PC-9 (cell line): Measurements from ENCODE around the gene ELK3. TPM values are rescaled to one million over a fixed set of nuclear protein-coding genes. Genes with fewer than 3 reads are reported as not detected.

Experiments used
- BruUV-seq: library from RNA; stranded (reverse); fragments of 400-500 nt; replicated peaks from 2 replicates; lab custom pipeline; 2021; lab: Mats Ljungman, UMichigan
- CTCF ChIA-PET: fragments of 300-600 bp; sonication (Branson Sonifier 250); formaldehyde crosslinking; loops from one replicate; lab custom pipeline; 2022; ENCODE audit warnings: antibody characterized with exemption; lab: Charles Lee
- POLR2A ChIA-PET: fragments of 300-600 bp; sonication (Branson Sonifier 250); formaldehyde crosslinking; loops from one replicate; lab custom pipeline; 2022; ENCODE audit warnings: antibody characterized with exemption; ENCODE audit not compliant: unreplicated experiment; lab: Charles Lee
- DNase-seq, 2 experiments: peaks; one replicate each; pipeline versions ENCODE4 v3.0.0 to v3.0.0-alpha.2; 2015 to 2022; ENCODE audit warnings: mixed read lengths in 1 of 2
- H2AFZ ChIP-seq: fragments of 200-600 bp; sonication (generic); 2 replicates; pipeline ENCODE4 v1.8.1; 2017; ENCODE audit warnings: antibody characterized with exemption
- H3F3A ChIP-seq: fragments of 200-600 bp; sonication (generic); 2 replicates; pipeline ENCODE4 v1.8.1; 2017; ENCODE audit warnings: antibody characterized with exemption, mild to moderate bottlenecking, low read depth; ENCODE audit not compliant: insufficient read depth
- H3K27ac ChIP-seq: fragments of 200-600 bp; sonication (generic); 2 replicates; pipeline ENCODE4 v1.6.1; 2016; ENCODE audit warnings: mixed run types
- H3K27me3 ChIP-seq: fragments of 200-600 bp; sonication (generic); 2 replicates; pipeline ENCODE4 v1.6.1; 2016; ENCODE audit warnings: low read depth, mixed run types; ENCODE audit not compliant: insufficient read depth
- H3K36me3 ChIP-seq: fragments of 200-600 bp; sonication (generic); 2 replicates; pipeline ENCODE4 v1.6.1; 2016; ENCODE audit warnings: low read depth, mixed run types
- H3K4me1 ChIP-seq: fragments of 200-600 bp; sonication (generic); replicated peaks from 2 replicates; pipeline ENCODE4 v1.6.1; 2016; ENCODE audit warnings: mixed run types; ENCODE audit not compliant: insufficient read depth
- H3K4me2 ChIP-seq: fragments of 200-600 bp; sonication (generic); 2 replicates; pipeline ENCODE4 v1.6.1; 2017; ENCODE audit warnings: mixed run types
- H3K4me3 ChIP-seq: fragments of 200-600 bp; sonication (generic); 2 replicates; pipeline ENCODE4 v1.6.1; 2016; ENCODE audit warnings: mixed run types
- H3K79me2 ChIP-seq: fragments of 200-600 bp; sonication (generic); 2 replicates; pipeline ENCODE4 v1.6.1; 2017; ENCODE audit warnings: low read depth, mixed run types
- H3K9me2 ChIP-seq: fragments of 200-600 bp; sonication (generic); 2 replicates; pipeline ENCODE4 v1.8.1; 2017; ENCODE audit warnings: mild to moderate bottlenecking; ENCODE audit not compliant: insufficient read depth
- H3K9me3 ChIP-seq: fragments of 200-600 bp; sonication (generic); 2 replicates; pipeline ENCODE4 v1.8.1; 2016; ENCODE audit warnings: low read depth; ENCODE audit not compliant: insufficient read depth
- H4K20me1 ChIP-seq: fragments of 200-600 bp; sonication (generic); 2 replicates; pipeline ENCODE4 v1.8.1; 2017; ENCODE audit not compliant: insufficient read depth
- CTCF ChIP-seq: fragments of 200-600 bp; sonication (generic); conservative IDR thresholded peaks from 2 replicates; pipeline ENCODE4 v1.6.1; 2017; ENCODE audit warnings: mixed run types, antibody characterized with exemption, mild to moderate bottlenecking, moderate library complexity
- EZH2 ChIP-seq: fragments of 200-600 bp; sonication (generic); IDR thresholded peaks from 2 replicates; pipeline ENCODE4 v1.8.0; 2017; ENCODE audit warnings: antibody characterized with exemption, low read depth
- intact Hi-C: fragments of 100-400 bp; cut with micrococcal nuclease; formaldehyde crosslinking; loops from one replicate; pipeline ENCODE4 v1.10.0; 2022; ENCODE audit not compliant: unreplicated experiment
- total RNA-seq: library from RNA; stranded (reverse); gene quantifications from 2 replicates; pipeline ENCODE4 v1.2.3, GENCODE V29; 2021

ELK3 gene
- total RNA-seq, 1 experiment from 2014 or later, result 52.3 TPM

- Histone ChIP-seq H3K4me1 (no peaks in the 10 kb centered on the region), H3K4me2 (no peak overlapping the region), H3K4me3 (no peak overlapping the region), H3K9me3 (no peaks in the 10 kb centered on the region), H3K27me3 (no peaks in the 10 kb centered on the region), H3K36me3 (no peaks in the 10 kb centered on the region), H3K27ac (no peak overlapping the region), H3K9me2 (no peaks in the 10 kb centered on the region), H2AFZ (no peak overlapping the region), H3K79me2 (no peaks in the 10 kb centered on the region), H4K20me1 (no peaks in the 10 kb centered on the region), H3F3A (no peaks in the 10 kb centered on the region)
- no peak for DNase-seq
- BruUV-seq, result no TSS peak
- intact Hi-C loops, result no loop called here
- ChIA-PET POLR2A (no interaction called here), CTCF (interaction anchor here (0.6 kb wide), 1 partner anchor 236 kb away, joined by 3 read pairs; no protein-coding TSS in a partner anchor)
- no peak for TF ChIP-seq EZH2
- no peak for TF ChIP-seq CTCF
These were observed 29.0 kb upstream of the ELK3 start for GRCh38 chr12:96164951-96165811.

- POLR2A ChIA-PET, result no interaction called here
- Histone ChIP-seq H2AFZ (no peak overlapping the region), H3F3A (no peaks in the 10 kb centered on the region), H3K27ac (no peak overlapping the region), H3K4me2 (no peak overlapping the region), H3K79me2 (no peaks in the 10 kb centered on the region), H3K36me3 (no peaks in the 10 kb centered on the region), H4K20me1 (no peaks in the 10 kb centered on the region), H3K9me2 (no peaks in the 10 kb centered on the region), H3K4me3 (no peak overlapping the region), H3K9me3 (no peaks in the 10 kb centered on the region), H3K27me3 (no peaks in the 10 kb centered on the region), H3K4me1 (no peaks in the 10 kb centered on the region)
- TF ChIP-seq CTCF, result no peak
- TF ChIP-seq EZH2, result no peak
- CTCF ChIA-PET, result no interaction called here
- intact Hi-C loops, result no loop called here
- no TSS peak for BruUV-seq
- no peak for DNase-seq
These were observed 27.4 kb upstream of the ELK3 start for GRCh38 chr12:96166765-96167164.

GRCh38 chr12:96167492-96167891 is 26.7 kb upstream of the ELK3 start:
- no peaks in the 10 kb centered on the region for H4K20me1 ChIP-seq
- H3K27me3 ChIP-seq, result no peaks in the 10 kb centered on the region
- H3F3A ChIP-seq, result no peaks in the 10 kb centered on the region
- H3K36me3 ChIP-seq, result no peaks in the 10 kb centered on the region
- H3K27ac ChIP-seq, result no peak overlapping the region
- no peak overlapping the region for H2AFZ ChIP-seq
- intact Hi-C loops, result no loop called here
- no peaks in the 10 kb centered on the region for H3K79me2 ChIP-seq
- no peak overlapping the region for H3K4me3 ChIP-seq
- ChIA-PET POLR2A (no interaction called here), CTCF (interaction anchor here (0.5 kb wide), 1 partner anchor 350 kb away, joined by 4 read pairs; no protein-coding TSS in a partner anchor)
- H3K9me3 ChIP-seq, result no peaks in the 10 kb centered on the region
- no peak for DNase-seq
- TF ChIP-seq EZH2, result no peak
- no peak for TF ChIP-seq CTCF
- no peaks in the 10 kb centered on the region for H3K4me1 ChIP-seq
- H3K4me2 ChIP-seq, result no peak overlapping the region
- no TSS peak for BruUV-seq
- H3K9me2 ChIP-seq, result no peaks in the 10 kb centered on the region
